Activated naive CD8-positive, alpha-beta T cell treated with anti-CD3 and anti-CD28 coated beads, Interleukin-2, amount 10 ng/mL, durations not matched to agents 7 days and 5 days (primary cell): ENCODE measurements around the gene TCP11L1. TPM values are rescaled to one million over a fixed set of nuclear protein-coding genes. Genes with fewer than 3 reads are reported as not detected.
"Not testable (repeated sequence)": the region's sequence is repeated elsewhere in the genome, so short reads cannot be mapped to it uniquely, and the experiment has no call there.

Source experiments
- ATAC-seq: fragments of 150-1000 bp; cut with Tn5 transposase; one replicate; pipeline ENCODE4 v1.10.0; 2021; ENCODE audit warnings: low read depth, moderate library complexity
- POLR2A ChIA-PET: fragments of 350-600 bp; sonication (Branson Sonifier 250); formaldehyde crosslinking; loops from one replicate; lab custom pipeline; 2021; ENCODE audit warnings: antibody characterized with exemption; lab: Charles Lee
- DNase-seq: peaks from one replicate; pipeline ENCODE4 v3.0.0; 2021
- H3K27ac Mint-ChIP-seq: one replicate; pipeline ENCODE4 v1.8.0; 2022; ENCODE audit warnings: mild to moderate bottlenecking, mixed read lengths
- H3K27me3 Mint-ChIP-seq: one replicate; pipeline ENCODE4 v1.8.0; 2022; ENCODE audit warnings: mild to moderate bottlenecking, moderate library complexity, mixed read lengths
- H3K36me3 Mint-ChIP-seq: one replicate; pipeline ENCODE4 v1.8.0; 2021; ENCODE audit warnings: mild to moderate bottlenecking, mixed read lengths
- H3K4me1 Mint-ChIP-seq: one replicate; pipeline ENCODE4 v1.8.0; 2021; ENCODE audit warnings: mixed read lengths
- H3K4me3 Mint-ChIP-seq: one replicate; pipeline ENCODE4 v1.8.0; 2022; ENCODE audit warnings: mild to moderate bottlenecking, moderate library complexity, mixed read lengths
- H3K9me3 Mint-ChIP-seq: one replicate; pipeline ENCODE4 v1.8.0; 2021; ENCODE audit warnings: mixed read lengths
- total RNA-seq, 2 experiments: library from RNA; stranded (reverse); gene quantifications; one replicate each; pipeline ENCODE4 v1.2.3, GENCODE V29; 2021

Gene TCP11L1
- total RNA-seq, 2 experiments from 2014 or later = 21.2 to 21.5 TPM

DNA sequence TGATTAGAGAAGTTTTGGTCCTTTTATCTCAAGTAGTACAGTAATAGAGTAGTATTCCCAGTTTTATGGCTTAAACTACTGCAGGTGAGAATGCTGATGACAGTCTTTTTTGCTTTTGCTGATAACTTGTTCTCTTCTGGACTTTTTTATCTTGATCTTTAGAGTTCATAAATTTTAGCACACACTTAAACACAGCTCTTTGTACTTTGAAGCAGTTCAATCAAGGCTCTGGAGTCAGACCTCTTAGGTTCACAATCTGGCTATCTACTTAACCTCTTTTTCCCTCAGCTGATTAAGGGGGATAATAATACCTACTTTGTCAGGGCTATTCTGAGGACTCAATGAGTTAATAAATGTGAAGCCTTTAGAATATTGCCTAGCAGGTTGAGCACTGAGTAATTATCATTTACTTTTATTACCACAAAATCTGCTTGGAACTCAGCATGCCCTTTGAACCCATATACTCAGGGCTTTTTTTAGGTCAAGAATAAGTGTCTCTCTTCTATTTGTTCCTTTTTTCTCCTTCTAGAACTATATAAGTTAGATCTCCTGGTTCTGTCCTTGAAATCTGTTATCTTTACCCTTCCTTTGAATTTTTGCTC is 70.0 kb downstream of the TCP11L1 start:
- no peak for DNase-seq
- ATAC-seq = no peak
- Mint-ChIP-seq H3K27me3 (no peaks in the 10 kb centered on the region), H3K4me3 (no peak overlapping the region), H3K9me3 (peaks cover 3% of the 10 kb centered on the region), H3K4me1 (no peaks in the 10 kb centered on the region), H3K36me3 (peaks cover 23% of the 10 kb centered on the region), H3K27ac (no peak overlapping the region)
- POLR2A ChIA-PET = no interaction called here

- POLR2A ChIA-PET = no interaction called here
- Mint-ChIP-seq H3K9me3 (peaks cover 3% of the 10 kb centered on the region), H3K27me3 (no peaks in the 10 kb centered on the region), H3K36me3 (peaks cover 23% of the 10 kb centered on the region), H3K27ac (no peak overlapping the region), H3K4me1 (no peaks in the 10 kb centered on the region), H3K4me3 (no peak overlapping the region)
- DNase-seq (no peak), ATAC-seq (no peak)
Measured at GRCh38 chr11:33110083-33110482, 70.7 kb downstream of the TCP11L1 start.

GRCh38 chr11:33116535-33116934 is 77.2 kb downstream of the TCP11L1 start:
- H3K9me3 Mint-ChIP-seq = no peaks in the 10 kb centered on the region
- H3K36me3 Mint-ChIP-seq = peaks cover 3% of the 10 kb centered on the region
- no peaks in the 10 kb centered on the region for H3K27me3 Mint-ChIP-seq
- no peaks in the 10 kb centered on the region for H3K4me1 Mint-ChIP-seq
- no peak overlapping the region for H3K4me3 Mint-ChIP-seq
- no peak for DNase-seq
- no peak overlapping the region for H3K27ac Mint-ChIP-seq
- POLR2A ChIA-PET = no interaction called here
- no peak for ATAC-seq

DNA sequence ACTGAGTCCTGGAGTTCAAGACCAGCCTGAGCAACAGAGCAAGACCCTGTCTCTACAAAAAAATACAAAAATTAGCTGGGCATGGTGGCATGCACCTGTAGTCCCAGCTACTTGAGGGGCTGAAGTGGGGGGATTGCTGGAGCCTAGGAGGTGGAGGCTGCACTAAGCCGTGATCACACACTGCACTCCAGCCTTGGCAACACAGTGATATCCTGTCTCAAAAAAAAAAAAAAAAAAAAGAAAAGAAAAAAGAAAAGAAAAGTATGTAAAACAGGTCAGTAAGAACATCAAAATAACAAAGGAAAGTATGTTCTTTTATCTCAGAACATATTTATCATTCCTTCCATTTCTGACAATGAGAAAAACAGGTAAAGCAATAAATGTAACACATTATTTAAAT is 83.3 kb downstream of the TCP11L1 start:
- H3K27ac Mint-ChIP-seq, ATAC-seq: not testable (repeated sequence)

More for the DNA sequence above, 83.3 kb downstream of the TCP11L1 start:
- DNase-seq, H3K4me1 Mint-ChIP-seq, H3K4me3 Mint-ChIP-seq, H3K9me3 Mint-ChIP-seq, H3K27me3 Mint-ChIP-seq, POLR2A ChIA-PET: not testable (repeated sequence)
- H3K36me3 Mint-ChIP-seq = peaks cover 12% of the 10 kb centered on the region

Other genes starting within 250 kb of the TCP11L1 start
- under 1 TPM in 1 of 2 experiments, not detected in 1; 0.14 TPM for gene CCDC73, start 244.9 kb upstream of the TCP11L1 start, total RNA-seq
- under 1 TPM; 0.26 to 0.33 TPM for gene PRRG4, start 209.6 kb upstream of the TCP11L1 start, total RNA-seq
- 10 to 100 TPM; 12.3 to 14.4 TPM for gene QSER1, start 146.8 kb upstream of the TCP11L1 start, total RNA-seq
- 1 to 10 TPM; 2.7 to 3.6 TPM for gene DEPDC7, start 23.7 kb upstream of the TCP11L1 start, total RNA-seq
- 10 to 100 TPM; 27.4 to 29.5 TPM for gene CSTF3, start 121.9 kb downstream of the TCP11L1 start, total RNA-seq
- gene HIPK3, start 217.8 kb downstream of the TCP11L1 start, total RNA-seq = 10 to 100 TPM; 46.0 to 57.3 TPM